ENCODE data around the gene SETD2. TPM values are rescaled to one million over a fixed set of nuclear protein-coding genes. Genes with fewer than 3 reads are reported as not detected.

SETD2 gene
- total RNA-seq, 1 donor from 2014 or later, result 19.7 TPM

GRCh38 chr3:47113669-47114365, 50.1 kb downstream of the SETD2 start:
- Histone ChIP-seq H3K27me3 (ENCODE audit: control insufficient read depth, insufficient read depth, low read length) (no peaks in the 10 kb centered on the region), H3K36me3 (ENCODE audit: control insufficient read depth, insufficient read depth, low read length) (peaks cover 5% of the 10 kb centered on the region), H3K4me3 (ENCODE audit: low read depth, low read length) (no peak overlapping the region)
- FAIRE-seq (no peak), DNase-seq (ENCODE audit: low read depth) (peak; percentile 94)
- TF ChIP-seq CTCF (IDR thresholded peaks at IDR 0.05; ENCODE audit: insufficient read depth, low read length, severe bottlenecking), result no peak

- DNase-seq (ENCODE audit: low read depth) (no peak), FAIRE-seq (no peak)
- Histone ChIP-seq H3K4me3 (ENCODE audit: low read depth, low read length) (no peak overlapping the region), H3K27me3 (ENCODE audit: control insufficient read depth, insufficient read depth, low read length) (no peaks in the 10 kb centered on the region), H3K36me3 (ENCODE audit: control insufficient read depth, insufficient read depth, low read length) (peaks cover 6% of the 10 kb centered on the region)
- no peak for TF ChIP-seq CTCF (IDR thresholded peaks at IDR 0.05; ENCODE audit: insufficient read depth, low read length, severe bottlenecking)
These were observed 50.9 kb downstream of the SETD2 start for GRCh38 chr3:47112997-47113396.

GRCh38 chr3:47109393-47109792, 54.5 kb downstream of the SETD2 start:
- Histone ChIP-seq H3K36me3 (ENCODE audit: control insufficient read depth, insufficient read depth, low read length) (peaks cover 5% of the 10 kb centered on the region), H3K4me3 (ENCODE audit: low read depth, low read length) (no peak overlapping the region), H3K27me3 (ENCODE audit: control insufficient read depth, insufficient read depth, low read length) (no peaks in the 10 kb centered on the region)
- DNase-seq (ENCODE audit: low read depth) (no peak), FAIRE-seq (no peak)
- no peak for TF ChIP-seq CTCF (IDR thresholded peaks at IDR 0.05; ENCODE audit: insufficient read depth, low read length, severe bottlenecking)

GRCh38 chr3:47108546-47108945, 55.4 kb downstream of the SETD2 start:
- DNase-seq (ENCODE audit: low read depth) (no peak), FAIRE-seq (no peak)
- no peak for TF ChIP-seq CTCF (IDR thresholded peaks at IDR 0.05; ENCODE audit: insufficient read depth, low read length, severe bottlenecking)
- H3K4me3 ChIP-seq (ENCODE audit: low read depth, low read length), result no peak overlapping the region
- no peaks in the 10 kb centered on the region for H3K27me3 ChIP-seq (ENCODE audit: control insufficient read depth, insufficient read depth, low read length)
- H3K36me3 ChIP-seq (ENCODE audit: control insufficient read depth, insufficient read depth, low read length), result peaks cover 3% of the 10 kb centered on the region

- Histone ChIP-seq H3K27me3 (ENCODE audit: control insufficient read depth, insufficient read depth, low read length) (no peaks in the 10 kb centered on the region), H3K36me3 (ENCODE audit: control insufficient read depth, insufficient read depth, low read length) (peaks cover 5% of the 10 kb centered on the region), H3K4me3 (ENCODE audit: low read depth, low read length) (no peak overlapping the region)
- no peak for DNase-seq (ENCODE audit: low read depth)
- FAIRE-seq, result no peak
- no peak for TF ChIP-seq CTCF (IDR thresholded peaks at IDR 0.05; ENCODE audit: insufficient read depth, low read length, severe bottlenecking)
These were observed 59.7 kb downstream of the SETD2 start for GRCh38 chr3:47104259-47104658.

- H3K27me3 ChIP-seq (ENCODE audit: control insufficient read depth, insufficient read depth, low read length), result no peaks in the 10 kb centered on the region
- no peak for TF ChIP-seq CTCF (IDR thresholded peaks at IDR 0.05; ENCODE audit: insufficient read depth, low read length, severe bottlenecking)
- peaks cover 5% of the 10 kb centered on the region for H3K36me3 ChIP-seq (ENCODE audit: control insufficient read depth, insufficient read depth, low read length)
- H3K4me3 ChIP-seq (ENCODE audit: low read depth, low read length), result no peak overlapping the region
- FAIRE-seq (no peak), DNase-seq (ENCODE audit: low read depth) (no peak)
These were observed 60.3 kb downstream of the SETD2 start for GRCh38 chr3:47103619-47104018.
